HK-2 (cell line): Measurements from ENCODE around the gene RHEB.
"Not testable (repeated sequence)": the region's sequence is repeated elsewhere in the genome, so short reads cannot be mapped to it uniquely, and the experiment has no call there.

Experiments
- DNase-seq: peaks from one replicate; pipeline ENCODE4 v3.0.0-alpha.2; 2018; ENCODE audit not compliant: unreplicated experiment

Gene RHEB, protein sequence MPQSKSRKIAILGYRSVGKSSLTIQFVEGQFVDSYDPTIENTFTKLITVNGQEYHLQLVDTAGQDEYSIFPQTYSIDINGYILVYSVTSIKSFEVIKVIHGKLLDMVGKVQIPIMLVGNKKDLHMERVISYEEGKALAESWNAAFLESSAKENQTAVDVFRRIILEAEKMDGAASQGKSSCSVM

DNA sequence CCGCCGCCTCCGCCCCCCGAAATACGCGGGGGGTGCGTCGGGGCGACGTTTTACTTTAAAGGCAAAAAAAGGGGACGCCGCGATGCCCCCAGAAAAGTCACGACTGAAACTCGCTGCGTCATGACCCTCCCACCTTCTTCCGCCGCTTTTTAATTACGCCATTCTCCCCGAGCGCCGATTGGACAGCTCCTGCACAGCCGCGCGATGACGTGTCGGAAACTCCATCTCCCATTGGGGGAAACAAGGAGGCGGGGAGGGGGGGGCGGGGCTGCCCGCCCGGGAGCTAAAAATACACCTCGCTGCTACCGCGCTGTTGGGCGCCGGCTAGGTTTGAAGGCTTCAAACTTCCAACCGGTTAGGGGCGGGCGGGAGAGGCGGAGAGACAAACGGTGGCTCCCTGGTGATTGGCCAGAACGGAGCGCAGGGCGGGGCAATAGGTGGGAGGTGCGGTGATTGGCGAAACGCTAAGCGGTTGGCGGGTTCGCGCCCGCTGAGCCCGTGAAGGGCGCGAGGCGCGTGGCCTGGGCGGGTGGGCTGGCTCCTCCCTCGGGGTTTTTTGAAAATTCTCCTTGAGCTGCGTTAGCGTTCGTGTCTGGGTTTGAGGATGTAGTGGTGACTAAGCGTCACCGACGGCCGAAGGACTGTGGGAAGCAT lies at the start of gene RHEB:
RHEB (minus strand) TSS at position 131 of the 654 bp plus-strand sequence. CDS start 384 bp downstream, outside the sequence.
- DNase-seq = peak; percentile 100

- DNase-seq = no peak
Observed at GRCh38 chr7:151566897-151567320, 47.2 kb upstream of the RHEB start.

DNA sequence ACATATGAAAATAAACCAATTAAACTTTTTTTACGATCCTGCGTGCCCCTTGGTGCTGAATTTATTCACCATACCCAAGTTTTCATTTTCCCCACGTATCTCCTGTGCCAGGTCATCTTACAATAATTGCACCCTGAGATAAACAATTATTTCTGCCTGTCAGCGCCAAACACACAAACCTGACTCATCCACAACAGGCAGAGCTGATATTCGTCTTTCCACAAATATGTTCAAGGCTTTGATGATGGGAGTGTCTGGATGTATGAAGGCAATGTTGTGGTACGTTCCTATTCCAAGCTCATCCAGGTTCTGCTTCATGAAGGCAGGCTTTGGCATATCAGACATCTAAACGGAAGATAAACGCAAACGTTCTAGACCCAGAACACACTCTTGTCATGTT lies 45.8 kb upstream of the RHEB start:
- DNase-seq = no peak

- DNase-seq = no peak
Observed at GRCh38 chr7:151560243-151560642, 40.5 kb upstream of the RHEB start.

DNA sequence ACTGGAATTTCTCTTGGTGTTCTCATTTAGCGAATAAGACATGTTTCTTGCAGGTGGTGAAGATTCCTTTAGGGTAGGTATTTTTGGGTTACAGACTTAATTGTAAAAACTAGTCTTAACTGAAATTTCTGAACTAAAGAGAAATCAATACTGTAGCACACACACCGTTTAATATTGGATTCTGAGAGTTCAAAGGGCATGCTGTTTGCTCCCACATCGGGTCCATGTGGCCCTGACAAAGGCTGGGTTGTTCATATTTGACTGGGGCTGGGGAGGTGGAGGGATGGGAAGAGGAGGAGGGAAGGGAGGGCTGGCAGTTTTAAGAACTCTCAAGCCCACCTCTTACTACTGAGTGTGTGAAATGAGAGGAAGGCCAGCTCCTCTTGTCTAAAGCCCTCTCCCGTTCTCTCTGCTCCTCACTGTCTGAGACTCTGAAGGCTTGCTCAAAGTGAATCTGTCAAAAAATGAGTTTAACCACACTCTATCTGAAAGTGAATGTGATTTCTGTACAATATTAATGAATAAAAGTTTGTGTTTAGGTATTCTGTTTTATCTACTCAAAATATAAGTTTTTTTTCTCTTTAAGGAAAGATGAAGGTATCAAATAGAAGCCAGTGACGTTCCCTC lies 40.0 kb upstream of the RHEB start:
- no peak for DNase-seq

- DNase-seq = no peak
Observed at GRCh38 chr7:151558575-151558974, 38.9 kb upstream of the RHEB start.

DNA sequence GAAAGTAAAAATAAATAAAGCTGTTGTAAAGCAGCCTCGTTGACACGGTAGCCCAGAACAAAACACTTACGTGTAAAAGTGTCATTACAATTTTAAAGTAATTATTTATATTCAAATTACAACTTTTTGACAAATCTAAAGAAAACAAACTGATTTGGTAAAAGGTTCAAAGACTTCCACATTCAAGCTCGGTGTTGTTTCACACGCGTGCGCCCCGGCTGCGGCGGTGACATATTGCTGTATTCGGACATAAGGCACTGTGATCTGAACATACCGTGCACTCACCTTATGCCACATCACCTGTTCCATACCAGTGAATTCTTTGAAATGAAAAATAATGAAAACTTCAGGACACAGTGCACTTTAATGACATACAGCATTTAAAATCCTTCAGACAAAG lies 36.9 kb upstream of the RHEB start:
- no peak for DNase-seq

GRCh38 chr7:151553356-151553755 lies 33.7 kb upstream of the RHEB start:
- DNase-seq = no peak

GRCh38 chr7:151552352-151553028 lies 32.8 kb upstream of the RHEB start:
- no peak for DNase-seq

GRCh38 chr7:151551820-151552219 lies 32.1 kb upstream of the RHEB start:
- DNase-seq = no peak

- DNase-seq = peak; percentile 63
Observed at GRCh38 chr7:151550656-151551286, 31.1 kb upstream of the RHEB start.

- no peak for DNase-seq
Observed at GRCh38 chr7:151549644-151550043, 29.9 kb upstream of the RHEB start.

DNA sequence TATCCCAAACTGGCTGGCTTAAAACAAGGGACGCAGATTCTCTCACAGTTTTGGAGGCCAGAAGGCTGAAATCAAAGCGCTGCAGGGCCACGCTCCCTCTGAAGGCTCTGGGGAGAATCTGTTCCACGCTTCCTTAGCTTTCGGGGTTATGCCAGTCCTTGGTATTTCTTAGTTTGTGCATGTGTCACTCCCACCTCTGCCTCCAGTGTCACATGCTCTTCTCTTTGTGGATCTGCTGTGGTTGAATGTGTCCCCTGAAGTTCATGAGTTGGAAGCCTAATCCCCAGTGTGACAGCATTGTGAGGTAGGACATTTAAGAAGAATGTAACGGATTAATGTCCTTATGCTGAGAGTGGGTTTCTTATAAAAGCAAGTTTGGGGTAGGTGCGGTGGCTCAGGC lies 29.4 kb upstream of the RHEB start:
- DNase-seq = no peak

GRCh38 chr7:151544183-151544582 lies 24.5 kb upstream of the RHEB start:
- DNase-seq = no peak

GRCh38 chr7:151542606-151543130 lies 23.0 kb upstream of the RHEB start:
- no peak for DNase-seq

- no peak for DNase-seq
Observed at GRCh38 chr7:151541709-151542499, 22.2 kb upstream of the RHEB start.

GRCh38 chr7:151540146-151540545 lies 20.5 kb upstream of the RHEB start:
- DNase-seq = no peak

DNA sequence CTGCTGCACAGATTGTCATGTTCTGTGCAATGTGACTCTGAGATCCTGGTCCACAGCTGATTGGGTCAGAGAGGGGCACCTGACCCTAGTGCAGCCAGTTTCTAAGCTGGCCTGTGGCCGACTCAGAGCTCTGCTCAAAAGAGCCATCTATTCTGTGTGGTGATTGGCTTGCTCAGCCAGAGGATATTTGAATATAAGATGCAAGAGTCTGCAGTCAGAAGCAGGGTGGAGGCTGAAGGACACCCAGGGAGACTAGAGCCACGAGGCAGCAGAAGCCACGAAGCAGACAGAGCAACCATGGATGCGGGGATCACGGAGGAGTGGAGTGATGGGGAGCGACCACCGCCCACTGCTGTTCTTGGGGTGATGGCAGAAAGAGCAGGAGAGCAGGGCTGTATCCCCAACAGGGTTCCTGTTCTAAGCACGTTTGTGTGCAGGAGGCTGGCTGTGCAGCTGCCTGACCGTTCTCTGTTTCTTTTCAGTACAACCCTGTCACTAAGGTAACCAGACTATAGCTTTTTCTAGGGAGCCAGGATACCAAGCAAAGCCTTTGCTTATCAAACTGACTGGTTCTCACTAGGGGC lies 19.5 kb upstream of the RHEB start:
- DNase-seq = no peak

DNA sequence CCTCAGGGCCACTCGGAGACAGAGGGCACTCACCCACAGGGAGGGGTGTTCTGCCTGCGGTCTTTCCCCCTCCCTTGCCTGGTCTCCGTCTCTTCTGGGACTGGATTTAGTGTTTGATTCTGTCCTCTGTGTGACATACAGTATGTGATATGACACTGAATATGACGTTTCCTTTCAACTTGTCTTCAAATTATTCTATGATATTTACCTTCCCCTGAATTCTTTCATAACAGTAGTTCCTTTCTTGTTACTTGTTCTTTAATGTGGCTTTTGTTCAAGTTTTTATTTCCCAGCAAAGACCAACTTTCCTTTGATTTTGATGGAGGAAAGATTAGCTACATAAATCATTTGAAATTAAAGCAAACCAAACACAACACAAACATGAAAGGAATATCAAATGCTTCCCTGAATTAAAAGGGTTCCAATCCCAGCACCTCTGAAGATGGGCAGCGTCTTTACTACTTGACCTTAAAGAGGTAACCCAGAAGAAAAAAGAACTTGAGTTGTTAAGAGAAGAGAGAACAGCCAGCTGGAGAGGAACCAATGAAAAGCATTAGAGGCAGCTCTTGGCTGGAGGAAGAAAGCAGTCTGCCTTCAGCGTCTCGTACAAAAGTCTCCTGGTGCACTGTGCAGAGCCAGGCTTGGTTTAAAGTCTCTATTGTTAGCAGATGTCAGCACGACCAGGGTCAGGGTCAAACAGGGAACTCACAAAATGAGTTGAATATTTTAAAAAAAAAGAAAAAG lies 18.3 kb upstream of the RHEB start:
- no peak for DNase-seq

DNA sequence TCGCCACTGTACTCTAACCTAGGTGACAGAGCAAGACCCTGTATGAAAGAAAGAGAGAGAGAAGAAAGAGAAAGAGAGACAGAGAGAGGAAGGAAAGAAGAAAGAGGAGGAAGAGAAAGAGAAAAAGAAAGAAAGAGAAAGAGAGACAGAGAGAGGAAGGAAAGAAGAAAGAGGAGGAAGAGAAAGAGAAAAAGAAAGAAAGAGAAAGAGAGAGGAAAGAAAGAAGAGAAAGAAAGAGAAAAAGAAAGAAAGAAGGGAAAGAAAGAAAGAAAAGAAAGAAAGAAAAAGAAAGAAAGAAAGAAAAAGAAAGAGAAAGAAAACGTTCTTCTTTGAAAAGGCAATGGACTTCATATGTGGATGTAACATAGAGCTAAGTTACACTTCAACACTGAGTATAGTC lies 16.5 kb upstream of the RHEB start:
- DNase-seq = not testable (repeated sequence)
